Tibial nerve (tissue), 3 donors: ENCODE data around the gene TAX1BP1.

Source experiments
- POLR2A ChIP-seq, 2 donors: fragments of 450-650 bp; IDR thresholded peaks; one replicate each; pipeline ENCODE4 v1.6.1; 2017; ENCODE audit warnings: antibody characterized with exemption in 2 of 2, mild to moderate bottlenecking in 2 of 2, moderate library complexity in 2 of 2
- TF ChIP-seq, protein P1 (sequence below), 5 experiments: fragments of 200-600 bp in 3 of 5; fragments of 450-650 bp in 2 of 5; sonication (generic) in 3 of 5; IDR thresholded peaks; one replicate each; pipeline ENCODE4 v1.5.1; 2016 to 2019; ENCODE audit warnings: antibody characterized with exemption in 5 of 5, mild to moderate bottlenecking in 3 of 5, moderate library complexity in 2 of 5

DNA sequence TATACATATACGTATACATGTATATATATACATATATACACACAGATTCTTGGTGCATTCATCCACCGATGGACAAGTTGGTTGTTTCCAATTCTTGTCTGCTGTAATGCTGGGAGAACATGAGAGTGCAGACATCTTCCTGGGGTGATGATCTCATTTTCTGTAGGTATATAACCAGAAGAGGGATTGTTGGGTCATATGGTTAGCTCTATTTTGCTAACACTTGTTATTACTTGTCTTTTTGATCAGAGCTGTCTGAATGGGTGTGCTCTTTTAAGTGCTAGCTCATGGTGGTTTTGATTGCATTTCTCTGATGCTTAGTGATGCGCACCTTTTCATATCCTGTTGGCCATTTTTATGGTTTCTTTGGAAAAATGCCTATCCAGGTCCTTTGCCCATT is 106.4 kb downstream of the TAX1BP1 start:
- TF ChIP-seq, protein P1, sequence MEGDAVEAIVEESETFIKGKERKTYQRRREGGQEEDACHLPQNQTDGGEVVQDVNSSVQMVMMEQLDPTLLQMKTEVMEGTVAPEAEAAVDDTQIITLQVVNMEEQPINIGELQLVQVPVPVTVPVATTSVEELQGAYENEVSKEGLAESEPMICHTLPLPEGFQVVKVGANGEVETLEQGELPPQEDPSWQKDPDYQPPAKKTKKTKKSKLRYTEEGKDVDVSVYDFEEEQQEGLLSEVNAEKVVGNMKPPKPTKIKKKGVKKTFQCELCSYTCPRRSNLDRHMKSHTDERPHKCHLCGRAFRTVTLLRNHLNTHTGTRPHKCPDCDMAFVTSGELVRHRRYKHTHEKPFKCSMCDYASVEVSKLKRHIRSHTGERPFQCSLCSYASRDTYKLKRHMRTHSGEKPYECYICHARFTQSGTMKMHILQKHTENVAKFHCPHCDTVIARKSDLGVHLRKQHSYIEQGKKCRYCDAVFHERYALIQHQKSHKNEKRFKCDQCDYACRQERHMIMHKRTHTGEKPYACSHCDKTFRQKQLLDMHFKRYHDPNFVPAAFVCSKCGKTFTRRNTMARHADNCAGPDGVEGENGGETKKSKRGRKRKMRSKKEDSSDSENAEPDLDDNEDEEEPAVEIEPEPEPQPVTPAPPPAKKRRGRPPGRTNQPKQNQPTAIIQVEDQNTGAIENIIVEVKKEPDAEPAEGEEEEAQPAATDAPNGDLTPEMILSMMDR (IDR thresholded peaks at IDR 0.05), result no peak
- no peak for TF ChIP-seq POLR2A (IDR thresholded peaks at IDR 0.05)
